HEK293 (cell line): ENCODE results near the gene RPS27.

ENCODE experiments used
- CTCF ChIA-PET: fragments of 350-600 bp; formaldehyde crosslinking; extraction: SDS; loops from one replicate; lab custom pipeline; 2021; ENCODE audit warnings: antibody characterized with exemption; lab: Yijun Ruan, JAX
- POLR2A ChIA-PET: fragments of 300-600 bp; formaldehyde crosslinking; extraction: SDS; loops from one replicate; lab custom pipeline; 2020; ENCODE audit warnings: antibody characterized with exemption, inconsistent platforms; lab: Yijun Ruan, JAX
- H3K27ac ChIP-seq: fragments of 200-500 bp; sonication (Bioruptor generic); 2 replicates; pipeline ENCODE4 v1.5.1; 2014; ENCODE audit warnings: low read depth, low read length, control low read depth, inconsistent platforms; ENCODE audit errors: extremely low read depth
- H3K36me3 ChIP-seq, 2 experiments: fragments of 200-500 bp in 1 of 2; sonication (Bioruptor generic) in 1 of 2; 1 replicate in 1 of 2; 2 replicates in 1 of 2; pipeline ENCODE4 v1.5.1; 2014 to 2017; ENCODE audit warnings: inconsistent platforms in 2 of 2, low read length in 2 of 2; ENCODE audit not compliant: control insufficient read depth in 2 of 2, insufficient read depth in 1 of 2
- H3K4me1 ChIP-seq: fragments of 200-500 bp; sonication (Bioruptor generic); 2 replicates; pipeline ENCODE4 v1.5.1; 2014; ENCODE audit warnings: mild to moderate bottlenecking, low read length, inconsistent platforms; ENCODE audit not compliant: control insufficient read depth, insufficient read depth
- H3K4me3 ChIP-seq: 2 replicates; pipeline ENCODE4 v1.5.1; 2011; ENCODE audit warnings: low read depth, mild to moderate bottlenecking, control low read depth, low read length, moderate library complexity
- H3K9me3 ChIP-seq: fragments of 200-500 bp; sonication (Bioruptor generic); 2 replicates; pipeline ENCODE4 v1.5.1; 2014; ENCODE audit warnings: low read depth, low read length, inconsistent platforms; ENCODE audit not compliant: control insufficient read depth, insufficient read depth
- EGR2 ChIP-seq: fragments of 450-650 bp; formaldehyde crosslinking; IDR thresholded peaks from 2 replicates; pipeline ENCODE4 v1.5.1; 2016; ENCODE audit warnings: low read depth, missing biosample characterization, missing genetic modification characterization
- HIC1 ChIP-seq: fragments of 450-650 bp; formaldehyde crosslinking; IDR thresholded peaks from 2 replicates; pipeline ENCODE4 v1.5.1; 2016; ENCODE audit warnings: missing biosample characterization, missing genetic modification characterization
- KLF1 ChIP-seq: fragments of 450-650 bp; formaldehyde crosslinking; IDR thresholded peaks from 2 replicates; pipeline ENCODE4 v1.5.1; 2016; ENCODE audit warnings: missing biosample characterization, missing genetic modification characterization
- KLF17 ChIP-seq: fragments of 450-650 bp; formaldehyde crosslinking; IDR thresholded peaks from 2 replicates; pipeline ENCODE4 v1.5.1; 2016; ENCODE audit warnings: missing biosample characterization, missing genetic modification characterization
- PRDM10 ChIP-seq: fragments of 450-650 bp; formaldehyde crosslinking; IDR thresholded peaks from 2 replicates; pipeline ENCODE4 v1.5.1; 2016; ENCODE audit warnings: missing biosample characterization, missing genetic modification characterization
- ZFHX2 ChIP-seq: fragments of 450-650 bp; formaldehyde crosslinking; conservative IDR thresholded peaks from 2 replicates; pipeline ENCODE4 v1.5.1; 2016; ENCODE audit warnings: missing biosample characterization, missing genetic modification characterization
- ZFP37 ChIP-seq: fragments of 450-650 bp; formaldehyde crosslinking; IDR thresholded peaks from 2 replicates; pipeline ENCODE4 v1.5.1; 2016; ENCODE audit warnings: missing biosample characterization, missing genetic modification characterization
- ZNF335 ChIP-seq: fragments of 450-650 bp; formaldehyde crosslinking; conservative IDR thresholded peaks from 2 replicates; pipeline ENCODE4 v1.5.1; 2016; ENCODE audit warnings: missing biosample characterization, missing genetic modification characterization
- ZNF514 ChIP-seq: fragments of 450-650 bp; formaldehyde crosslinking; IDR thresholded peaks from 2 replicates; pipeline ENCODE4 v1.5.1; 2016; ENCODE audit warnings: missing biosample characterization, missing genetic modification characterization
- ZSCAN18 ChIP-seq: fragments of 450-650 bp; formaldehyde crosslinking; IDR thresholded peaks from 2 replicates; pipeline ENCODE4 v1.5.1; 2016; ENCODE audit warnings: missing biosample characterization, missing genetic modification characterization

RPS27 gene

GRCh38 chr1:153946622-153947241 lies 43.8 kb upstream of the RPS27 start, which contains the start of gene DENND4B (continued):
- TF ChIP-seq PRDM10 (tag by site-specific recombination) (no peak), ZSCAN18 (tag by site-specific recombination) (no peak)

GRCh38 chr1:153951183-153951582 lies 39.4 kb upstream of the RPS27 start:
- Histone ChIP-seq H3K36me3 (peaks cover 16 to 80% of the 10 kb centered on the region in 2 experiments; a peak in 2 of 3 replicates), H3K4me1 (no peaks in the 10 kb centered on the region), H3K9me3 (no peaks in the 10 kb centered on the region), H3K4me3 (no peak overlapping the region), H3K27ac (no peak overlapping the region)
- ChIA-PET POLR2A (interaction anchor here (0.8 kb wide), 1 partner anchor 11 kb away, joined by 3 read pairs; no protein-coding TSS in a partner anchor), CTCF (interaction anchor here (0.6 to 1.2 kb wide), 2 partner anchors 35 to 106 kb away, joined by 3 to 5 read pairs; partner anchors contain the start of gene RAB13)
- TF ChIP-seq ZNF514 (tag by site-specific recombination) (no peak), ZFHX2 (tag by site-specific recombination) (0 out of 2 replicates have a peak, but pooled peaks have one; percentile 16), ZNF335 (tag by site-specific recombination) (no peak), KLF17 (tag by site-specific recombination) (no peak), KLF1 (tag by site-specific recombination) (no peak), EGR2 (tag by site-specific recombination) (peak; percentile 39; the same call in 1 of the 2 replicates)

GRCh38 chr1:153951801-153952200 lies 38.8 kb upstream of the RPS27 start:
- Histone ChIP-seq H3K36me3 (peaks cover 16 to 82% of the 10 kb centered on the region in 2 experiments; a peak in 2 of 3 replicates), H3K27ac (no peak overlapping the region), H3K4me3 (no peak overlapping the region), H3K9me3 (no peaks in the 10 kb centered on the region), H3K4me1 (peaks cover 3% of the 10 kb centered on the region; the same call in 1 of the 2 replicates)
- ChIA-PET CTCF (no interaction called here), POLR2A (no interaction called here)
- TF ChIP-seq ZFP37 (no peak), HIC1 (tag by site-specific recombination) (0 out of 2 replicates have a peak, but pooled peaks have one; percentile 27)
